ENCODE data around the gene TAF13. TPM values are rescaled to one million over a fixed set of nuclear protein-coding genes. Genes with fewer than 3 reads are reported as not detected.
"Not testable (repeated sequence)": the region's sequence is repeated elsewhere in the genome, so short reads cannot be mapped to it uniquely, and the experiment has no call there.

TAF13 gene
- total RNA-seq, 1 experiment from 2014 or later: 72.5 TPM

DNA sequence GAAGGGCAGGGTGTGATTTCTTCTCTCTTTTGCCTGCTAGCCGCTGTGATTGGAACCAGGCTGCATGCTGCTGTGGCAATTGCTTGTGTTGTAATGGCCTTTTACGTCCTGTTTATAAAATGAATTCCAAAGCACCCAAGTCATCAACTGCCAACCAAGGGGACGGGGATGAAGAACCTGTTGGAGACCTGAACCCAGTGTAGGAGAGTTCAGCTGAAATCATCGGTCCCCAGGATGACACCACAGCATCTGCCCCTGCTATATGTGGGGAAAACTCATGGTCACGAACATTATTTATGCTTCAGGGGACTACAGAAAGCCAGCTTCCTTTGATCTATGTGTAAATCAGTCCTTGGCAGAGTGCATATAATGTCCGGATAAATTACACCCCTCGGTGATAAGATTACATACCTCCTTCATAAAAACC is 18.6 kb upstream of the TAF13 start:
- no peak for DNase-seq (ENCODE audit: extremely low read depth, low read depth)

DNA sequence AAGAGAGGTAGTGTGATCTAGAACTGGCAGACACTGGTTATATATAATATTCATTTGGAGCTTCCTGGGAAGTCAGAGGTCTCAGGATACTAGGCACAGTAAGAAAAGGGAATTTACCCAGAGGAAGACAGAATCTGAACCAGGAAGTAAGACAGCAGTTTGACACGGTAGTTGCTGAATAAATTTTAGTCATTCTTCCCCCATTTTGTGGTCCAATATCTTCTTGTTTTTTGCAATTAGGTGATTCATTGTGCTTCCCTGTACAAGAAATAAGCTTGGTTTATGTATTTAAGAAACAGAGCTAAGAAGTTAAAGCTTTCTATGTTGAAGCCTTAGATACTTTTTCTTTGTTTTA is 16.0 kb upstream of the TAF13 start:
- DNase-seq (ENCODE audit: extremely low read depth, low read depth): no peak

DNA sequence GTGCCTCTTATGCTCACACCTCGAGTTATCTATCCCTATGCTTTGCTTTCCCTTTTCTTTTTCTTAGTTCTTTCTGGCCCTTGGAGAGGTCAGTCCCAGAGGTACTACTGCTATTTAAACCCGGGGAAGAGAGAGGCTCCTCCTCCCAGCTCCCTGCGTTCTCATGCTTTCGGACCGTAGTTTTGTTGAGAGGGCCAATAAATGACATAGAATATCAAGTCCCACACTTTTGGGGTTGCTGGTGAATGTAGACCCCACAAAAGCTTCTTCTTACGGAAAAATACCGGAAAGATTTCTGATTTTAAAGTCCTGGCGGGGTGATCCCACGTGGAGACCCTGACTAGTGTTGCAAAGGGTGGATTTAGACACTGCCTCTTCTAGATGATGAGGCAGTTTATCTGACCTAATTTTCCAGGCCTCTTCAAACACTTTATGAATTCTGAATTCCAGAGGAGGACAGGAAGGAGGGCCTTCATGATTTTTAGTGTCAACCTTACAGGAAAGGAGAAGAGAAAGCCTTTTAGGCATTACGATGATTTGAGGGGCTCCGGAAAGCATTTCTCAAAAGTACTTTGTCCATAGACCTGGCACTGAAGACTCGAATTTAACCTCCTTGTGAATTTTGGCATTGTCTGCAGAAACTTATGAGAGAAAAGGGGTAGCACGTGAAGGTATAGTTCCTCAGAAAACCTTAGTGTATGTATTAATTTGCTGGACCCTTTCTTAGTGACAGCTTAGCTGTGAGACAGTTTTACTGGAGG is 15.5 kb upstream of the TAF13 start:
- no peak for DNase-seq (ENCODE audit: extremely low read depth, low read depth)

DNA sequence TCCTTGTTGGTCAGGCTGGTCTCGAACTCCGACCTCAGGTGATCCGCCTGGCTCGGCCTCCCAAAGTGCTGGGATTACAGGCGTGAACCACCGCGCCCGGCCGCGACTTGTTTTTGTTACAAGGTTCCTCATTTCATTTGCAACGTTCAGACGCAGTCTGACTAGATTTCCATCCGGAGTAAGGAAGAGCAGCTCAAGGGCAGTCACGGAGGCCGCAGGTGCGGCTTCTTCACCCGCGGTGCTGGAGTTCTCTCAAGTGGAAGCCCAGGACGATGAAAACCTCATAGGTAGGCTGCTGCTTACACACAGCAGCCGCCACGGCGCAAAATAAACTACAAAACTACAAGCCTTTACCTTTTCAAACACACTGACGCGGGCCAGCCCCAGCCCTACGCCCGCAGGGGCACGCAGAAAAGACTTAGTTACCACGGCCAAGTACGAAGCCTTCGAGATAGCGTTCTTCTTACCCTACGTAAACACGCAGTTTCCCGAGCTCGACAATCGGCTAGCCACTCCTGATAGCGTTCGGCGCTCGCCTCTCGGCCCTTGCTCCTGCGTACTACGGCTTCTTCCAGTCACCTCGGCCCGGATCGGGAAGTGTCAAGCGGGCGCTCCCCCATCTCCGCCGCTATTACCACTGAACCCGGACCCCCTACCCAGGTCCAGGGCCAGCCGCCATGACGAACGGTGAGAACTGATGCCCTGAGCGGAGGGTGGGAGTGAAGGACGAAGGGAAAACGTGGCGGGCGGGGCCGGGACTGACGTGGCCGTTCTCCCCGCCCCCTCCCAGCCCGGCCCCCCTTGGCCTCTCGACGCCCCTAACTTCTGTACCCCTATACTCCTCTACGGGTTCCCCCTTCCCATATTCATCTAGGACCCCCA is 14.6 kb upstream of the TAF13 start, which contains the start of gene TMEM167B:
Gene TMEM167B, plus strand, starts transcription at position 569 of the 882 bp plus-strand sequence. Its CDS starts 109 bp downstream, at position 678.
- DNase-seq (ENCODE audit: extremely low read depth, low read depth): peak; percentile 82

DNA sequence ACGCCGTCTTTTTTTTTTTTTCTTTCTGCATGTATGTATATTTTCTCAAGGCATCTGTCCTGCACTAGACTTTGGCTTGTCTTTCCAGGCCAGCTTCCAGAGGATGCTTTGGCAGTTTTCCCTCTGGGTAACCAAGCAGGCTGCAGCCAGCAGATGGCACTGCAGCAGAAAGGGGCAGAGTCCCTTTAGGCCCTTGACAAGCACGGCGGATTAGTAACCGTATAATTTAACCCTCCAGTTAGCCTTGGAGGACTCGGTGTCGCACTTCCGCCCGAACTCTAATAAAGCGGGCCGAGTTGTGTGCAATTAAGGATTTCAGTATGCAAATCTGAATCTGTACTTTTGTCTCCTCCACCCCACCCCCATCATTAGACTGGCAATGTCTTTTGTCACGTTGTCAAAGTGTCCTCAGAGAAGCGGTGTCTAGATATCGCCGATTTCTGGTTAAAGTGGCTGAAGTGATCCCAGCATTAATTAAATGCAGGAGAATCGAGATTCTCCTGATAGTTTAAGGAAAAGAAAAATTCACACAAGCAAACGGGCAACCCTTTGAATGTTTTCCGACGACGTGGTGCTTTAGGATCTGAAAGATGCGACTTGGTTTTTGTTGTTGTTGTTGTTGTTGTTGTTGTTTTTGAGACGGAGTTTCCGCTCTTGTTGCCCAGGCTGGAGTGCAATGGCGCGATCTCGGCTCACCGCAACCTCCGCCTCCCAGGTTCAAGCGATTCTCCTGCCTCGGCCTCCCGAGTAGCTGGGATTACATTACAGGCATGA is 13.6 kb upstream of the TAF13 start:
- no peak for DNase-seq (ENCODE audit: extremely low read depth, low read depth)

DNA sequence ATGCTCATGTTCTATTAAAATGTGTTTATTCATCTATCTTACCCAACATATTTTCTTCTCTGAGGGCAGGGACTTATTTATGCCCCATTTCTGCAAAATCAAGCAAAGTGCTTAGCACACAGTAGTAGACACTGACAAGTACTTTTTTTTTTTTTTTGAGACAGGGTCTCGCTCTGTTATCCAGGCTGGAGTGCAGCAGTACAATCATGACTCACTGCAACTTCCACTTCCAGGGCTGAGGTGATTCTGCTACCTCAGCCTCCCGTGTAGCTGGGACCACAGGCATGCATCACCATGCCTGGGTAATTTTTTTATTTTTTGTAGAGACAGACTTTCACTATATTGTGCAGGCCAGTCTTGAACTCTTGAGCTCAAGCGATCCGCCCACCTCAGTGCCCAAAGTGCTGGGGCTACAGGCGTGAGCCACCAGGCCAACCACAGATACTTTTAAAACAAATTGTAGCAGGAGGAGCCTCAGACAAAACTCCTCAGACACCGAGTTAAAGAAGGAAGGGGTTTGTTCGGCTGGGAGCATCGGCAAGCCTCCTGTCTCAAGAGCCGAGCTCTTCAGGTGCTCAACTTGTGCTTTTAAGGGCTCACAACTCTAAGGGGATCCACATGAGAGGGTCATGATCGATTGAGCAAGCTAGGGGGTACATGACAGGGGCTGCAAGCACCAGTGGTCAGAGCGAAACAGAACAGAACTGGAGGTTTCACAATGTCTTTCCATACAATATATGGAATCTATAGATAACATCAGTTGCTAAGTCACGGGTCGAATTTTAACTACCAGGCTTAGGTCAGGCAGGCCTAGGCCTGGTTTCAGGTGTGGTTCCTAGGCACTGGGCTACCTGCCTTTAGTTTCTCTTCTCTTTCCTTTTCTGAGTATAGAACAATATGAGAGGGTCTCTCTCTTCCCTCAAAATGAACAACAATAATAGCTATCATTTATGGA is 9.0 kb upstream of the TAF13 start:
- no peak for DNase-seq (ENCODE audit: extremely low read depth, low read depth)

DNA sequence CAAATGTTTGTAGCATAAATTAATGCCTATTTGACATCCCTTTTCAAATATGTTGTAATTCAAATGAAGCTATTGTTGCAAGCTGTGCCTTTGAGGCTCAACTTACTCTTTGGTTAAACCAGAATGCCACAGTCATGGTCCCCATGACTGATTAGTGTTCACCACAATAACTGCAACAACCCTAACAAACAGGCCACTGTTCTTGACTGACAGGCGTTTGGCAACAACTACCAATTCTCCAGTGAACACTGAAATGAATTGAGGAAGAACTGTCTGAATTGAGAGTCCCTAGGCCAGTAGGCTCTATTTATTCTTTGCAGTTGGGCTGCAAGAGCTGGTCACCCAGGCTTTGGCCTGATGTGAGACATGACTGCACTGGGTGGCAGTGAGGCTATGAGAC is 8.1 kb upstream of the TAF13 start:
- no peak for DNase-seq (ENCODE audit: extremely low read depth, low read depth)

DNA sequence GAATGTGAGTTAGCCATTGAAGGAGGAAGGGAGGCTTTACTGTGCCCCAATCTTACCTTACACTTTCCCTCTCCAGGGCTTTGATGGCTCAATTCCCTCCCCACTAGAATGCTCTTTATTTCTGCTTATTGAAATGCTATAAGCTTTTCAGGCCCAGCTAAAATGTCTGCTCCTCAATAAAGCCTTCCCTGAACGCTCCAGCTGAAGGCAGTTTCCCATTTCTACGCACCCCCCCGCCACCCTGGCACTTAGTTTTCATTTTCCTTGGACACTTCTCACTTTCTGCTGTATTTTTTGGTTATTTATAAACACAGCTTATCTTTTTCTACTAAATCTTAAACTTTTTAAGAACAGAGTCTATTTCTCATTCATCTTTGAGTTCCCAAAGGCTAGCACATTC is 7.7 kb upstream of the TAF13 start:
- no peak for DNase-seq (ENCODE audit: extremely low read depth, low read depth)

DNA sequence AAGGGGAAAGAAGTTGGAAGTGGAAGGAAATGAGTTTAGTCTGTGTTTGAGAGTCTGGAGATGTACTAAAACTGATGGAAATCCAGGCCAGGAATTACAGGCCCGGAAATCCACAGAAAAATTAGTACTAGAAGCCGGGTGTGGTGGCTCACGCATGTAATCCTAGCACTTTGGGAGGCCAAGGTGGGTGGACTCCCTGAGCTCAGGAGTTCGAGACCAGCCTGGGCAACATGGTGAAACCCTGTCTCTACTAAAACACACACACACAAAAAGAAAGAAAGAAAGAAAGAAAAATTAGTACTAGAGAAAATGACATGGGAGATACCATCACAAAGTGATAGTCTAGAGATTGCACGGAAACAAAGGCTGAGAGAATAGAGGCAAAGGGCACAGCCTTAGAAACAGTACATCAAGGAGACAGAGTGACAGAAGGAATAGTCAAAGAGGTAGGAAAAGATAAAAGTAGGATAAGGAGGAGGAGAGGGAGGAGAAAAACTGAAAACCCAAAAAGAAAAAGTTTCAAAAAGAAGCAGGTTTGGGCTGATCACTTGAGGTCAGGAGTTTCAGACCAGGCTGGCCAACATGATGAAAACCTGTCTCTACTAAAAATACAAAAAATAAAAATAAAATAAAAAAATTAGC is 4.8 kb upstream of the TAF13 start:
- DNase-seq (ENCODE audit: extremely low read depth, low read depth): no peak

DNA sequence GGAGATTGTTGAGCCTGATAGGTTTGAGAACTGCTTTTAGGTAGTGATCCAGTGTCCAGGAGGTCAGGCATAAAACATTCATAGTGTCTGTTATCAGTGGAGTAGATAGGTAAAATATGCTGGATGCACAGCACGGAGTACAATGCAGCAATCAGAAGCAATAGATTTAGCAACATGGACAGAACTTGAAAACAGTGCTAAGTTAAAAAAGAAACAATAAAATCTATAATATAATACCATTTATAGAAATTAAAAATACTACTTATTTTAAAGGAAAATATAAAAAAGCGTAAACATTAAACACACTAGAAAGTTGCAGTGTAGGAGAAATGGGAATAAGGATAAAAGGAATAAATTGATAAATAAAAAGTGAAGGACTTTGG is 3.4 kb upstream of the TAF13 start:
- DNase-seq (ENCODE audit: extremely low read depth, low read depth): no peak

DNA sequence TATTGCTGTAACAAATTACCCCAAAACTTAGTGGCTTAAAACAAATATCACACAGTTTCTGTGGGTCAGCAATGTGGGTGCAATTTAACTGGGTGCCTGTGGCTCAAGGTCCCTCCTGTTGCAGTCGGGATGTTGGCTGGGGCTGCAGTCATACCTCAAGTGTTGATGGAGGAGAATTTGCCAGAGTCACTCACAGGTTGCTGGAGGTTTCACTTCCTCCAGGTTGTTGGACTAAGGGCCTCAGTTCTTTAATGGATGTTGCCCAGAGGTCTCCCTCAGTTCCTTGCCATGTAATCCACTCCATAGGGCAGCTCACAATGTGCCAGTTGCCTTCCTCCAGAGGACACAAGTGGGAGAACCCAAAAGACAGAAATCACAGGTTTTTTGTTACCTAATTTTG is 2.5 kb upstream of the TAF13 start:
- DNase-seq (ENCODE audit: extremely low read depth, low read depth): no peak

DNA sequence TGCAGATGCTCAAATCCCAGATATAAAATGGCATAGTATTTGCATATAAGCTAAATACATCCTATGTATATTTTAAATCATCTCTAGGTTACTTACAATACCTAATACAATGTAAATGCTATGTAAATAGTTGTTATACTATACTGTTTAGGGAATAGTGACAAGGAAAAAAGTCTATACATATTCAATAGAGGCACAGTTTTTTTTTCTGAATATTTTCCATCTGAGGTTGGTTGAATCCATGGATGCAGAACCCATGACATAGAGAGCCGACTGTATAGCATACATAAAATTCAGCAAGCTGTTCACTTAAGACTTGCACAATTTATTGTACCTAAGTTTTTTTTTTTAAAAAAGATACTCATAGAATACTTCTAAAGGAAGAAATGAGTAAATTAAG is 6.5 kb downstream of the TAF13 start:
- DNase-seq (ENCODE audit: extremely low read depth, low read depth): no peak

DNA sequence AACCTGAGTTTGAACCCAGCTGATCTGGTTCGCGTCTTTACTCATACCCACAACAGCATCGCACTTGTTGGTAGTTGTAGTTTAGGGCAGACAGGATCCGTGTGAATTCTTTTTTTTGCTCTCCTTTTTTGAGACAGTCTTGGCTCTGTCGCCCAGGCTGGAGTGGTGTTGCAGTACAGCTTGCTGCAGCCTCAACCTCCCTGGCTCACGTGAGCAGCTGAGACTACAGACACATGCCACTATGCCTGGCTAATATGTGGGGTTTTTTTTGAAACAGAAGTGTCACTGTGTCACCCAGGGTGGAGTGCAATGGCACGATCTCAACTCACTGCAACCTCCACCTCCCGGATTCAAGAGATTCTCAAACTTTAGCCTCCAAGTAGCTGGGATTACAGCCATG is 7.9 kb downstream of the TAF13 start:
- no peak for DNase-seq (ENCODE audit: extremely low read depth, low read depth)

DNA sequence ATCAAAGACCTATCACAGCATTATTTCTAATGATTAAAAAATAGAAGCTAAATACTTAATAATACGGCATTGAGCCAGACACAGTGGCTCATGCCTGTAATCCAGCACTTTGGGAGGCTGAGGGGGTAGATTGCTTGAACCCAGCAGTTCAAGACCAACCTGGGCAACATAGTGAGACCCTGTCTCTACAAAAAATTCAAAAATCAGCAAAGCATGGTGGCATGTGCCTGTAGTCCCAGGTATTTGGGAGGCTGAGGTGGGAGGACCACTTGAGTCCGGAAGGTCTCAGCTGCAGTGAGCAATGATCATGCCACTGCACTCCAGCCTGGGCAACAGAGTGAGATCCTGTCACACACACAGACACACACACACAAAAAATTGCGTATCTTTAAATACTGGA is 10.7 kb downstream of the TAF13 start:
- DNase-seq (ENCODE audit: extremely low read depth, low read depth): no peak

DNA sequence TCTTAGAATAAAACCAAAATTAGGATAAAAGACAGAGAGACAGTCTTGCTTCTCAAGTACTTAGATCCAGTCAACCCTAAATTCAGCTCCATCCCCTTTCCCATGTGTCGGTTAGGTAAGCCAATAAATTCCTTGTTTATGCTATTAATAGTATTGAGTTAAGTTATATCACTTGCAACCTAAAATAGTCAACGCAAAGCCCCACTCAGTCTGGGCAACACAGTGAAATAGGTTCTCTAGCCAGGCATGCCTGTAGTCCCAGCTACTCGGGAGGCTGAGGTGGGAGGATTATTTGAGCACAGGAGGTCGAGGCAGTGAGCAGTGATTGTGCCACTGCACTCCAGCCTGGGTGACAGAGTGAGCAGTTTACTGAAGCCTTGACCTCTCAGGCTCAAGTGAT is 14.6 kb downstream of the TAF13 start:
- DNase-seq (ENCODE audit: extremely low read depth, low read depth): no peak

DNA sequence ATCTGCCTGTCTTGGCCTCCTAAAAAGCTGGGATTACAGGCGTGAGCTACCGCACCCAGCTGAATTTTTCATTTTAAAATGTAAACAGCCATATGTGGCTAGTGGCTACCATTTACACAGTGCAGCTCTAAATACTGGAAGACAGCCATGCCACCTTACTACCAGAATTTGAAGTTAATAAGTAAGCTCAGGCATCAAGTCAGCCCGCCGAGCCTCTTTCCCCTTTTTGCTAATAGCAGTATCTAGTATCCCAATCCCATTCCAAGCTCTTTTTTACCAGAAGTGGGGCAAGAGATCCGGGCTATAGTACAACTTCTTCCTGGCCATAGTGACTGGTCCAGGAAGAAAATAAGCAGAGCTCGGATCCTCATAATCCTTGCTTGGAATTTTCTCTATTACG is 15.1 kb downstream of the TAF13 start:
- no peak for DNase-seq (ENCODE audit: extremely low read depth, low read depth)

DNA sequence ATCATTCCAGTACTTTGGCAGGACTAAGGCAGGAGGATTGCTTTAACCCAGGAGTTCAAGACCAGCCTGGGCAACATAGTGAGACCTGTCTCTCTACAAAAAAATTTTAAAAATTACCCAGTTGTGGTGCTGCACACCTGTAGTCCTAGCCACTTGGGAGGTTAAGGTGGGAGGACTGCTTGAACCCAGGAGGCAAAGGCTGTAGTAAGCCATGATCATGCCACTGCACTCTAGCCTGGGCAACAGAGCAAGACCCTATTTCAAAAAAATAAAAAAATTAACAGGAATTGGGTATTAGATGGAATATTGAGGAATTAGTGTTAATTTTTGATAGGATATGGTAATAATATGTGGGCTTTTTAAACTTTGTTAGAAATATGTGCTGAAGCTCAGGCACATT is 16.8 kb downstream of the TAF13 start:
- no peak for DNase-seq (ENCODE audit: extremely low read depth, low read depth)

DNA sequence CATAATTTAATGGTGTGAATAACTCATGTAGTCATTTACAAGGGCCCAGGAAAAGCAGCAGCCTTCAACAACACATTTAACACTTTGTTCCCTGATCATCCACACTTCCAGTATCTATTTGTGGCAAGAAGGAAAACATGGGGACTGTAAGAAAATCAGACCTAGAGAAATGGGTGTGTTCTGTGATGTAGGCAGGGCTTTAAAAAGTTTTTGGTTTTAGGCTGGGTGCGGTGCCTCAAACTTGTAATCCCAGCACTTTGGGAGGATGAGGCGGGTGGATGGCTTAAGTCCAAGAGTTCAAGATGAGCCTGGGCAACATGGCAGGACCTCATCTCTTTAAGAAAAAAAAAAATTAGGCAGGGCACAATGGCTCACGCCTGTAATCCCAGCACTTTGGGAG is 19.7 kb downstream of the TAF13 start:
- DNase-seq (ENCODE audit: extremely low read depth, low read depth): no peak

DNA sequence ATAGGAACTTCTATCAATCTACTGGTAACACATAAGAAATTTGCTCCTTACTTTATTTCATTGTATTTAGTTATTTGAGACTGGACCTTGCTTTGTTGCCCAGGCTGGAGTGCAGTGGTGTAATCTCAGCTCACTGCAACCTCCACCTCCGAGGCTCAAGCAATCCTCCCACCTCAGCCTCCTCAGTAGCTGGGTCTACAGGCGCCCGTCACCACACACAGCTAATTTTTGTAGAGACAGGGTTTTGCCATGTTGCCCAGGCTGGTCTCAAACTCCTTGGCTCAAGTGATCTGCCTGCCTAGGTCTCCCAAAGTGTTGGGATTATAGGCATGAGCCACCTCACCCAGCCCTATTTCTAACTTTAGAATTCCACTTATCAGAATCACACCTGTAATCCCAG is 23.7 kb downstream of the TAF13 start:
- not testable (repeated sequence) for DNase-seq (ENCODE audit: extremely low read depth, low read depth)
